IMR-90 (cell line): ENCODE results near the gene PRKN. TPM values are rescaled to one million over a fixed set of nuclear protein-coding genes. Genes with fewer than 3 reads are reported as not detected.

ENCODE experiments used
- ATAC-seq: fragments of 200-7000 bp; cut with Tn5 transposase; 2 replicates; pipeline ENCODE4 v1.9.1; 2020; ENCODE audit warnings: low read depth, mild to moderate bottlenecking, moderate library complexity
- BruUV-seq: library from RNA; stranded (reverse); fragments of 400-500 nt; replicated peaks from 2 replicates; lab custom pipeline; 2021; lab: Mats Ljungman, UMichigan
- CTCF ChIA-PET: fragments of 300-600 bp; formaldehyde crosslinking; extraction: SDS; loops from one replicate; lab custom pipeline; 2021; ENCODE audit warnings: antibody characterized with exemption; lab: Yijun Ruan, JAX
- POLR2A ChIA-PET: fragments of 300-600 bp; sonication (Branson Sonifier 250); formaldehyde crosslinking; loops from one replicate; lab custom pipeline; 2022; ENCODE audit warnings: antibody characterized with exemption; ENCODE audit not compliant: unreplicated experiment; lab: Charles Lee
- DNase-seq: peaks from one replicate; pipeline ENCODE4 v3.0.0; 2013
- H2AFZ ChIP-seq: replicated peaks from 2 replicates; pipeline ENCODE3; 2013; ENCODE audit warnings: low read length, mild to moderate bottlenecking; ENCODE audit not compliant: poor library complexity
- H2AK5ac ChIP-seq: 2 replicates; pipeline ENCODE4 v1.6.1; 2013; ENCODE audit warnings: low read depth, low read length, inconsistent platforms
- H2AK9ac ChIP-seq: replicated peaks from 2 replicates; pipeline ENCODE3; 2013; ENCODE audit warnings: mild to moderate bottlenecking, low read depth, low read length, moderate library complexity; ENCODE audit not compliant: poor library complexity
- H2BK120ac ChIP-seq: 2 replicates; pipeline ENCODE4 v1.6.1; 2013; ENCODE audit warnings: low read depth, low read length, inconsistent platforms
- H2BK15ac ChIP-seq: 3 replicates; pipeline ENCODE4 v1.6.1; 2013; ENCODE audit warnings: low read depth, low read length, inconsistent platforms
- H2BK20ac ChIP-seq: 2 replicates; pipeline ENCODE4 v1.6.1; 2013; ENCODE audit warnings: low read depth, mild to moderate bottlenecking, inconsistent platforms, low read length, moderate library complexity
- H2BK5ac ChIP-seq: 2 replicates; pipeline ENCODE4 v1.6.1; 2013; ENCODE audit warnings: mild to moderate bottlenecking, low read depth, low read length, inconsistent platforms; ENCODE audit not compliant: poor library complexity, severe bottlenecking
- H3K14ac ChIP-seq: replicated peaks from 2 replicates; pipeline ENCODE4 v1.6.1; 2013; ENCODE audit warnings: low read depth, low read length, inconsistent platforms
- H3K18ac ChIP-seq: 2 replicates; pipeline ENCODE4 v1.6.1; 2013; ENCODE audit warnings: low read depth, low read length, control low read depth
- H3K23ac ChIP-seq: 2 replicates; pipeline ENCODE4 v1.6.1; 2013; ENCODE audit warnings: low read depth, low read length, inconsistent platforms
- H3K27ac ChIP-seq: 2 replicates; pipeline ENCODE4 v1.5.1; 2013; ENCODE audit warnings: mild to moderate bottlenecking, control low read depth, low read length; ENCODE audit not compliant: insufficient read depth
- H3K27me3 ChIP-seq: 2 replicates; pipeline ENCODE4 v1.6.1; 2013; ENCODE audit warnings: low read length; ENCODE audit not compliant: control insufficient read depth, insufficient read depth
- H3K36me3 ChIP-seq: 2 replicates; pipeline ENCODE4 v1.6.1; 2013; ENCODE audit warnings: low read length, mixed read lengths; ENCODE audit not compliant: control insufficient read depth, insufficient read depth
- H3K4ac ChIP-seq: 2 replicates; pipeline ENCODE4 v1.6.1; 2013; ENCODE audit warnings: low read depth, low read length, inconsistent platforms
- H3K4me1 ChIP-seq: 2 replicates; pipeline ENCODE4 v1.6.1; 2013; ENCODE audit warnings: low read length, mixed read lengths; ENCODE audit not compliant: control insufficient read depth, insufficient read depth
- H3K4me2 ChIP-seq: 2 replicates; pipeline ENCODE4 v1.6.1; 2013; ENCODE audit warnings: low read depth, mild to moderate bottlenecking, control low read depth, low read length, moderate library complexity
- H3K4me3 ChIP-seq: 2 replicates; pipeline ENCODE4 v1.5.1; 2013; ENCODE audit warnings: low read depth, mild to moderate bottlenecking, control low read depth, low read length, moderate library complexity; ENCODE audit not compliant: insufficient read depth
- H3K56ac ChIP-seq: 2 replicates; pipeline ENCODE4 v1.6.1; 2013; ENCODE audit warnings: low read length, inconsistent platforms; ENCODE audit not compliant: insufficient read depth; ENCODE audit errors: extremely low read depth
- H3K79me1 ChIP-seq, 2 experiments: 2 replicates each; pipeline ENCODE4 v1.6.1; 2013; ENCODE audit warnings: low read length in 2 of 2, inconsistent platforms in 1 of 2, low read depth in 1 of 2
- H3K9ac ChIP-seq: 2 replicates; pipeline ENCODE4 v1.6.1; 2013; ENCODE audit warnings: low read depth, low read length, control low read depth
- H3K9me1 ChIP-seq: 2 replicates; pipeline ENCODE4 v1.6.1; 2013; ENCODE audit warnings: low read length, inconsistent platforms; ENCODE audit not compliant: insufficient read depth
- H3K9me3 ChIP-seq: 2 replicates; pipeline ENCODE4 v1.6.1; 2013; ENCODE audit warnings: low read length; ENCODE audit not compliant: control insufficient read depth, insufficient read depth
- H4K20me1 ChIP-seq: 2 replicates; pipeline ENCODE4 v1.6.1; 2013; ENCODE audit warnings: low read length, inconsistent platforms; ENCODE audit not compliant: insufficient read depth
- H4K5ac ChIP-seq: 2 replicates; pipeline ENCODE4 v1.6.1; 2013; ENCODE audit warnings: mild to moderate bottlenecking, low read depth, low read length, control low read depth
- H4K8ac ChIP-seq, 2 experiments: 2 replicates each; pipeline ENCODE4 v1.6.1; 2013; ENCODE audit warnings: low read depth in 2 of 2, low read length in 2 of 2, control low read depth in 1 of 2, inconsistent platforms in 1 of 2
- H4K91ac ChIP-seq: 2 replicates; pipeline ENCODE4 v1.6.1; 2013; ENCODE audit warnings: low read depth, low read length, inconsistent platforms; ENCODE audit not compliant: insufficient read depth
- CTCF ChIP-seq: conservative IDR thresholded peaks from 2 replicates; pipeline ENCODE4 v1.5.1; 2012; ENCODE audit warnings: mild to moderate bottlenecking, low read depth, low read length, improper control_type of control experiment
- ELK1 ChIP-seq: fragments of 150-350 bp; IDR thresholded peaks from 2 replicates; pipeline ENCODE4 v1.6.1; 2016; ENCODE audit warnings: low read depth, mild to moderate bottlenecking, low read length, moderate library complexity, borderline replicate concordance
- FOS ChIP-seq: fragments of 150-350 bp; IDR thresholded peaks from 2 replicates; pipeline ENCODE4 v1.6.1; 2016; ENCODE audit warnings: low read depth, low read length
- POLR2A ChIP-seq: IDR thresholded peaks from 2 replicates; pipeline ENCODE4 v1.6.1; 2012; ENCODE audit warnings: mild to moderate bottlenecking, low read depth, low read length
- WGBS, 2 experiments: methylation state at CpG; one replicate each; pipeline versions ENCODE4 v1.1.5 to v1.1.7; 2013; ENCODE audit warnings: missing lambda C conversion rate in 2 of 2; ENCODE audit not compliant: insufficient read length in 1 of 2; ENCODE audit errors: extremely low coverage in 2 of 2; 5-methylcytosine and 5-hydroxymethylcytosine counted together
- dilution Hi-C: fragments of 300-500 bp; cut with HindIII; formaldehyde crosslinking; loops from one replicate; pipeline ENCODE4 v1.14.3; 2018; ENCODE audit warnings: low sequenced_read_pairs; ENCODE audit not compliant: unreplicated experiment
- in situ Hi-C: fragments of 300-500 bp; cut with MboI; formaldehyde crosslinking; loops from 3 replicates; pipeline ENCODE4 v1.14.3; 2019; ENCODE audit warnings: low sequenced_read_pairs, inconsistent platforms, mixed read lengths
- intact Hi-C: fragments of 100-400 bp; cut with micrococcal nuclease; formaldehyde crosslinking; loops from 2 replicates; pipeline ENCODE4 v1.10.0; 2022
- polyA plus RNA-seq, 3 experiments: library from polyadenylated mRNA; depleted of rRNA; stranded (reverse); fragments of >200 nt; gene quantifications; 2 replicates each; pipeline ENCODE4 v1.2.3, GENCODE V29; 2012; ENCODE audit warnings: low replicate concordance in 1 of 3
- total RNA-seq: library from RNA; depleted of rRNA; stranded (reverse); fragments of >200 nt; gene quantifications from 2 replicates; pipeline ENCODE4 v1.2.3, GENCODE V29; 2012

PRKN gene
- total and polyA plus RNA-seq, 2 of the 4 experiments (the other 2 are of a cell fraction): 0.15 to 0.18 TPM

- no peak overlapping the region for H3K9ac ChIP-seq
- intact Hi-C loops (no loop called here), dilution Hi-C loops (no loop called here), in situ Hi-C loops (no loop called here)
- H3K9me1 ChIP-seq: no peaks in the 10 kb centered on the region
- no peak overlapping the region for H3K18ac ChIP-seq
- WGBS, 2 experiments: no CpG with 5 or more reads among the region's 4 CpGs
- H3K4me3 ChIP-seq: no peak overlapping the region
- no peak overlapping the region for H2AK9ac ChIP-seq
- H2AFZ ChIP-seq: no peak overlapping the region
- H4K91ac ChIP-seq: no peak overlapping the region
- H3K79me1 ChIP-seq: no peaks in the 10 kb centered on the region
- H3K14ac ChIP-seq: no peak overlapping the region
- no peaks in the 10 kb centered on the region for H3K4me1 ChIP-seq
- CTCF ChIA-PET: no interaction called here
- H4K20me1 ChIP-seq: no peaks in the 10 kb centered on the region
- no peak overlapping the region for H2AK5ac ChIP-seq
- H2BK15ac ChIP-seq: no peak overlapping the region
- no peak overlapping the region for H3K4ac ChIP-seq
- BruUV-seq: no TSS peak
- H2BK120ac ChIP-seq: no peak overlapping the region
- H2BK5ac ChIP-seq: no peak overlapping the region
- no peak overlapping the region for H4K8ac ChIP-seq
- H3K27me3 ChIP-seq: no peaks in the 10 kb centered on the region
- ATAC-seq (no peak), DNase-seq (no peak)
- H3K36me3 ChIP-seq: no peaks in the 10 kb centered on the region
- H3K27ac ChIP-seq: no peak overlapping the region
- no peak overlapping the region for H3K4me2 ChIP-seq
- no peak overlapping the region for H3K56ac ChIP-seq
- no peak overlapping the region for H2BK20ac ChIP-seq
- H3K23ac ChIP-seq: no peak overlapping the region
- TF ChIP-seq ELK1 (no peak), CTCF (no peak), POLR2A (no peak), FOS (no peak)
- no peak overlapping the region for H4K5ac ChIP-seq
- H3K9me3 ChIP-seq: peaks cover 7% of the 10 kb centered on the region
- POLR2A ChIA-PET: no interaction called here
These were observed 1400.1 kb downstream of the PRKN start for GRCh38 chr6:161327360-161327953.
